ENCODE measurements around the gene RASGRP3.
"Not testable (repeated sequence)": the region's sequence is repeated elsewhere in the genome, so short reads cannot be mapped to it uniquely, and the experiment has no call there.

Gene RASGRP3

GRCh38 chr2:33436083-33436482, 40.4 kb upstream of the RASGRP3 start:
- no peaks in the 10 kb centered on the region for H3K9me3 ChIP-seq (ENCODE audit: insufficient read depth, low read length)
- H3K4me3 ChIP-seq (ENCODE audit: insufficient read length, low read depth): no peak overlapping the region
- no peak for DNase-seq (ENCODE audit: low read depth, low spot score)
- TF ChIP-seq ZNF274 (IDR thresholded peaks at IDR 0.05; ENCODE audit: low read depth, low read length) (no peak), SUZ12 (IDR thresholded peaks at IDR 0.05; ENCODE audit: extremely low read depth, insufficient read depth, insufficient read length) (no peak), YY1 (IDR thresholded peaks at IDR 0.05; ENCODE audit: insufficient read depth, insufficient read length) (no peak)
- no peak overlapping the region for H3K9ac ChIP-seq (ENCODE audit: insufficient read length, low read depth)
- no peaks in the 10 kb centered on the region for H3K36me3 ChIP-seq (ENCODE audit: insufficient read depth, insufficient read length, low read length)
- H3K27me3 ChIP-seq (ENCODE audit: insufficient read depth, insufficient read length): no peaks in the 10 kb centered on the region
- no peaks in the 10 kb centered on the region for H3K4me1 ChIP-seq (ENCODE audit: insufficient read depth, insufficient read length)

GRCh38 chr2:33437297-33437696, 39.2 kb upstream of the RASGRP3 start:
- H3K4me1 ChIP-seq (ENCODE audit: insufficient read depth, insufficient read length): no peaks in the 10 kb centered on the region
- H3K36me3 ChIP-seq (ENCODE audit: insufficient read depth, insufficient read length, low read length): no peaks in the 10 kb centered on the region
- no peak overlapping the region for H3K9ac ChIP-seq (ENCODE audit: insufficient read length, low read depth)
- DNase-seq (ENCODE audit: low read depth, low spot score): no peak
- H3K9me3 ChIP-seq (ENCODE audit: insufficient read depth, low read length): no peaks in the 10 kb centered on the region
- TF ChIP-seq YY1 (IDR thresholded peaks at IDR 0.05; ENCODE audit: insufficient read depth, insufficient read length) (no peak), SUZ12 (IDR thresholded peaks at IDR 0.05; ENCODE audit: extremely low read depth, insufficient read depth, insufficient read length) (no peak), ZNF274 (IDR thresholded peaks at IDR 0.05; ENCODE audit: low read depth, low read length) (no peak)
- no peak overlapping the region for H3K4me3 ChIP-seq (ENCODE audit: insufficient read length, low read depth)
- H3K27me3 ChIP-seq (ENCODE audit: insufficient read depth, insufficient read length): no peaks in the 10 kb centered on the region

GRCh38 chr2:33437815-33438214, 38.6 kb upstream of the RASGRP3 start:
- H3K4me3 ChIP-seq (ENCODE audit: insufficient read length, low read depth): no peak overlapping the region
- H3K36me3 ChIP-seq (ENCODE audit: insufficient read depth, insufficient read length, low read length): no peaks in the 10 kb centered on the region
- no peak overlapping the region for H3K9ac ChIP-seq (ENCODE audit: insufficient read length, low read depth)
- H3K4me1 ChIP-seq (ENCODE audit: insufficient read depth, insufficient read length): no peaks in the 10 kb centered on the region
- no peak for DNase-seq (ENCODE audit: low read depth, low spot score)
- H3K27me3 ChIP-seq (ENCODE audit: insufficient read depth, insufficient read length): no peaks in the 10 kb centered on the region
- H3K9me3 ChIP-seq (ENCODE audit: insufficient read depth, low read length): no peaks in the 10 kb centered on the region
- TF ChIP-seq SUZ12 (IDR thresholded peaks at IDR 0.05; ENCODE audit: extremely low read depth, insufficient read depth, insufficient read length): no peak
- TF ChIP-seq YY1 (IDR thresholded peaks at IDR 0.05; ENCODE audit: insufficient read depth, insufficient read length): no peak
- no peak for TF ChIP-seq ZNF274 (IDR thresholded peaks at IDR 0.05; ENCODE audit: low read depth, low read length)

- DNase-seq (ENCODE audit: low read depth, low spot score): peak; percentile 52
- no peaks in the 10 kb centered on the region for H3K27me3 ChIP-seq (ENCODE audit: insufficient read depth, insufficient read length)
- H3K4me1 ChIP-seq (ENCODE audit: insufficient read depth, insufficient read length): no peaks in the 10 kb centered on the region
- TF ChIP-seq SUZ12 (IDR thresholded peaks at IDR 0.05; ENCODE audit: extremely low read depth, insufficient read depth, insufficient read length): no peak
- TF ChIP-seq ZNF274 (IDR thresholded peaks at IDR 0.05; ENCODE audit: low read depth, low read length): no peak
- no peak for TF ChIP-seq YY1 (IDR thresholded peaks at IDR 0.05; ENCODE audit: insufficient read depth, insufficient read length)
- no peak overlapping the region for H3K4me3 ChIP-seq (ENCODE audit: insufficient read length, low read depth)
- no peaks in the 10 kb centered on the region for H3K36me3 ChIP-seq (ENCODE audit: insufficient read depth, insufficient read length, low read length)
- no peaks in the 10 kb centered on the region for H3K9me3 ChIP-seq (ENCODE audit: insufficient read depth, low read length)
- no peak overlapping the region for H3K9ac ChIP-seq (ENCODE audit: insufficient read length, low read depth)
These were observed 35.1 kb upstream of the RASGRP3 start for GRCh38 chr2:33441235-33441810.

- H3K27me3 ChIP-seq (ENCODE audit: insufficient read depth, insufficient read length); H3K4me1 ChIP-seq (ENCODE audit: insufficient read depth, insufficient read length); H3K36me3 ChIP-seq (ENCODE audit: insufficient read depth, insufficient read length, low read length); H3K4me3 ChIP-seq (ENCODE audit: insufficient read length, low read depth); H3K9ac ChIP-seq (ENCODE audit: insufficient read length, low read depth); H3K9me3 ChIP-seq (ENCODE audit: insufficient read depth, low read length); DNase-seq (ENCODE audit: low read depth, low spot score): not testable (repeated sequence)
These were observed 34.4 kb upstream of the RASGRP3 start for GRCh38 chr2:33442052-33442451.

GRCh38 chr2:33442528-33443079, 33.8 kb upstream of the RASGRP3 start:
- DNase-seq (ENCODE audit: low read depth, low spot score): no peak
- Histone ChIP-seq H3K36me3 (ENCODE audit: insufficient read depth, insufficient read length, low read length) (no peaks in the 10 kb centered on the region), H3K27me3 (ENCODE audit: insufficient read depth, insufficient read length) (no peaks in the 10 kb centered on the region), H3K9ac (ENCODE audit: insufficient read length, low read depth) (no peak overlapping the region), H3K4me3 (ENCODE audit: insufficient read length, low read depth) (no peak overlapping the region), H3K9me3 (ENCODE audit: insufficient read depth, low read length) (no peaks in the 10 kb centered on the region), H3K4me1 (ENCODE audit: insufficient read depth, insufficient read length) (no peaks in the 10 kb centered on the region)
- TF ChIP-seq YY1 (IDR thresholded peaks at IDR 0.05; ENCODE audit: insufficient read depth, insufficient read length): no peak
- no peak for TF ChIP-seq SUZ12 (IDR thresholded peaks at IDR 0.05; ENCODE audit: extremely low read depth, insufficient read depth, insufficient read length)
- no peak for TF ChIP-seq ZNF274 (IDR thresholded peaks at IDR 0.05; ENCODE audit: low read depth, low read length)

- Histone ChIP-seq H3K4me1 (ENCODE audit: insufficient read depth, insufficient read length) (no peaks in the 10 kb centered on the region), H3K9me3 (ENCODE audit: insufficient read depth, low read length) (no peaks in the 10 kb centered on the region), H3K36me3 (ENCODE audit: insufficient read depth, insufficient read length, low read length) (no peaks in the 10 kb centered on the region), H3K4me3 (ENCODE audit: insufficient read length, low read depth) (no peak overlapping the region), H3K9ac (ENCODE audit: insufficient read length, low read depth) (no peak overlapping the region), H3K27me3 (ENCODE audit: insufficient read depth, insufficient read length) (no peaks in the 10 kb centered on the region)
- DNase-seq (ENCODE audit: low read depth, low spot score): no peak
- TF ChIP-seq SUZ12 (IDR thresholded peaks at IDR 0.05; ENCODE audit: extremely low read depth, insufficient read depth, insufficient read length) (no peak), YY1 (IDR thresholded peaks at IDR 0.05; ENCODE audit: insufficient read depth, insufficient read length) (no peak), ZNF274 (IDR thresholded peaks at IDR 0.05; ENCODE audit: low read depth, low read length) (no peak)
These were observed 33.1 kb upstream of the RASGRP3 start for GRCh38 chr2:33443274-33443829.

Data from NT2/D1 (cell line).